Fibroblast of the aortic adventitia (primary cell): ENCODE results near the gene KLHL26. TPM values are rescaled to one million over a fixed set of nuclear protein-coding genes. Genes with fewer than 3 reads are reported as not detected.
A peak's percentile ranks its signal among the peaks of the same experiment; 100 is the strongest.

Experiments
- DNase-seq: peaks from one replicate; pipeline ENCODE4 v3.0.0-alpha.2; 2010; ENCODE audit warnings: low read depth
- H3K4me3 ChIP-seq: 2 replicates; pipeline ENCODE4 v1.5.1; 2011; ENCODE audit warnings: low read depth, mild to moderate bottlenecking, control low read depth, low read length, moderate library complexity
- total RNA-seq: library from RNA; depleted of rRNA; stranded (reverse); fragments of >200 nt; gene quantifications from 2 replicates; pipeline ENCODE4 v1.2.3, GENCODE V29; 2012; ENCODE audit warnings: low replicate concordance
- TF ChIP-seq, protein P1 (sequence below): IDR thresholded peaks from 2 replicates; pipeline ENCODE4 v1.5.1; 2011; ENCODE audit warnings: mild to moderate bottlenecking, low read length, control low read depth, inconsistent platforms; ENCODE audit not compliant: insufficient read depth

KLHL26 gene
- total RNA-seq, 1 donor, result 3.9 TPM

DNA sequence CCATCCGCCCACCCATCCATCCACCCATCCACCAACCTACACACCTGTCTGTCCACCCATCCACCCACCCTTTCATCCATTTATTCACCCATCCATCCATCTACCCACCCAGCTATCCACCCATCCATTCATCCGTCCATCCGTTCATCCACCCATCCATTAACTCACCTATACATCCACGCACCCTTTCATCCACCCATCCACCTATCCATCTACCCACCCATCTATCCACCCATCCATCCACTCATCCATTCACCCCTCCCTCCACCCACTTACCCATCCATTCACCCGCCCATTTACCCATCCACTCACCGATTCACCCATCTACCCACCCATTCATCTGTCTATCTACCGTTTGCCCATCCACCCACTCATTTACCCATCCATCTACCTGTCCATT lies 17.6 kb downstream of the KLHL26 start:
- TF ChIP-seq, protein P1, sequence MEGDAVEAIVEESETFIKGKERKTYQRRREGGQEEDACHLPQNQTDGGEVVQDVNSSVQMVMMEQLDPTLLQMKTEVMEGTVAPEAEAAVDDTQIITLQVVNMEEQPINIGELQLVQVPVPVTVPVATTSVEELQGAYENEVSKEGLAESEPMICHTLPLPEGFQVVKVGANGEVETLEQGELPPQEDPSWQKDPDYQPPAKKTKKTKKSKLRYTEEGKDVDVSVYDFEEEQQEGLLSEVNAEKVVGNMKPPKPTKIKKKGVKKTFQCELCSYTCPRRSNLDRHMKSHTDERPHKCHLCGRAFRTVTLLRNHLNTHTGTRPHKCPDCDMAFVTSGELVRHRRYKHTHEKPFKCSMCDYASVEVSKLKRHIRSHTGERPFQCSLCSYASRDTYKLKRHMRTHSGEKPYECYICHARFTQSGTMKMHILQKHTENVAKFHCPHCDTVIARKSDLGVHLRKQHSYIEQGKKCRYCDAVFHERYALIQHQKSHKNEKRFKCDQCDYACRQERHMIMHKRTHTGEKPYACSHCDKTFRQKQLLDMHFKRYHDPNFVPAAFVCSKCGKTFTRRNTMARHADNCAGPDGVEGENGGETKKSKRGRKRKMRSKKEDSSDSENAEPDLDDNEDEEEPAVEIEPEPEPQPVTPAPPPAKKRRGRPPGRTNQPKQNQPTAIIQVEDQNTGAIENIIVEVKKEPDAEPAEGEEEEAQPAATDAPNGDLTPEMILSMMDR, result no peak
- DNase-seq, result no peak
- H3K4me3 ChIP-seq, result no peak overlapping the region

DNA sequence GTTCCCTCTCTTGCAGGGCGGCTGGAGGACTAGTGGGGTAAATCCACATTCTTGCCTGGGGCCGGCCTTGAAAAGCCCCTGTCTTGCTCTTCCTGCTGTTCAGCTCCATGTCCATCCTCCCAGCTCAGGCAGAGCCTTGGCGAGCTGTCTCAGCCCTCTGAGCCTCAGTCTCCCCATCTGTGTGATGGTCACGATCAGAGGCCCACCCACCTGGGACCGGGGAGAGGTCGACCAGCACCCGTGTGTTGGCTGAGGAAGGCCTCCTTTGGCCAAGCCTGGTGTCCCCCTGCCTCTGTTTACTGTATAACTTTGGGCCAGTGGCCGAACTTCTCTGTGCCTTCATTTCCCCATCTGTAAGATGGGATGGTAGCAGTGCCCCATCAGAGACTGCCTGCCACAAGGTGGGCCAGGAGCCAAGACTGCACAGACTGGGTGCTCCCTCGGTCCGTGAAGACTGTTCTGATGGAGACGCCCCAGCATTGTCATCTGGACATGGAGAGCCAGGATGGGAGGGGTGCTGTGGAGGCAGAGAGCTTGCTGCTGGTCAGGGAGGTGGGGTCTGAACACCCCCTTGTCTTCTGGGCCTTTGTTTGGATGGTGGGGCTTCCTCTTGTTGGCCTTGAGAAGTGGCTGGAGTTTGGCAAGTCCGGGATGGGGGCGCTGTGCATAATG lies 18.5 kb downstream of the KLHL26 start:
- TF ChIP-seq, protein P1, result no peak
- no peak overlapping the region for H3K4me3 ChIP-seq
- DNase-seq, result no peak

DNA sequence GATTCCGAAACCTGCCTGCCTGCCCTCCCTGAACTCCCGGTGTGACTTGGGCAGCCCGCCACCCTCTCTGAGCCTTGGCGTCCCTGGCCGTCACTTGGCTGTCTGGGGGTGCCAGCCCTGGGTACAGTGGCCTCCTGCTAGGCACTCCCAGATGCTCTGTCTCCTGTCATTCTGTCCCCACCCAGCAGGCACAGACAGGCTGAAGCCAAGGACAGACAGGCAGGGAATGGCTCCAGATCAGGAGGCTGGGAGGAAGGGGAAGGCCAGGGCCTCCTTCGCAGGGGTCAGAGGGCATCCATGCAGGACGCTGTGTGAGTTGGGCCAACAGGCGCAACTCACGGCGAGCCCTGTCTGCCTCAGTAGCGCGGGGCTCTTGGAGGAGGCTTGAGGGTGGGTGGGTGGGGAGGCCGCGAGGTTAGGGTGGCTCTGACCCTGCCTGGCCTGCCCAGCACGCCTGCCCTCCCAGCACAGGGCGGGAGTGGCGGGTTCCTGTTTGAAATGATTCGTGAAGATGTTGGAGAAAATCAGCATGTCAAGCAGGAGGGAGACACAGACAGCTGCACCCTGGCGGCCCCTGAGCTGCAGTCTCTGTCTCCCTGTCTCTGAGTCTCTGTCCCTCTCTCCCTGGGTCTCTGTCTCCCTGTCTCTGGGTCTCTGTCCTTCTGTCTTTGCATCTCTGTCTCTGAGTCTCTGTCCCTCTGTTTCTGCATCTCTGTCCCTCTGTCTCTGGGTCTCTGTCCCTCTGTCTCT lies 19.7 kb downstream of the KLHL26 start:
- TF ChIP-seq, protein P1, result no peak
- no peak overlapping the region for H3K4me3 ChIP-seq
- DNase-seq, result no peak

DNA sequence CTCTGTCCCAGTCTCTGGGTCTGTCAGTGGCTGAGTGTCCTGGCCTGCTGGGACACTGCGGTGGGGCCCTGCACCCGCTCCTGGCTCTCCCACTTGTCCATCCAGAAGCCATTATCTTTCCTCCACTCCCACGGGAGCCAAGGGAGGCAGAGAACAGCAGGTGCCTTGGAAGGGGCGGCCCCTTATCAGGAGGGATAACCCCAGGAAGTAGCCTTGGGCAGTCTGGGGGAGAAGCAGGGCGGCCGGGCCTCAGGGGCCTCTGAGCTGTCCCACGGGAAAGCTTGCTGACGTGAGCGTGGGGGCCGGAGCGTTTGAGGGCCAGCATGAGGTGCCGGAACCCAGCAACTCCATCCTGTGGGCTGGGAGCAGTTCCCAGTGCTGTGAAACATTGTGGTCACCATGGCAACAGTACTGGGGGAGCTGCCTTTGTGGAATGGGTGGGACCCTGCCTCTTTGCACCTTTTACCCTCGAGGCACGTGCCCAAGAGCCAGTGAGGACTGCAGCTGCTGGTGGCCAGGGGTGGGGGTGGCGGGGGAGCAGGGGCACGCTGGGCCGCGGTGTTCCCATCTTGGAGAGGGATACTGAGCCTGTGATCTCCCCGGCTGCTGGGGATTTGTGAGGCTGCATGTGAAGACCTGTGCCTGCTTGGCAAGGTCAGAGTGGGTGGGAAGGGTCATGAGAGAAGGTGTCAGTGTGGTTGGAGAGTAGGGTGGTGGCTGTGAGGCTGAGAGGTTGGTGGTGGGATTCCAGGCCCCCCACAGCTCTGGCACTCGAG lies 20.9 kb downstream of the KLHL26 start:
- peak; percentile 81 for DNase-seq
- no peak overlapping the region for H3K4me3 ChIP-seq
- TF ChIP-seq, protein P1, result no peak

DNA sequence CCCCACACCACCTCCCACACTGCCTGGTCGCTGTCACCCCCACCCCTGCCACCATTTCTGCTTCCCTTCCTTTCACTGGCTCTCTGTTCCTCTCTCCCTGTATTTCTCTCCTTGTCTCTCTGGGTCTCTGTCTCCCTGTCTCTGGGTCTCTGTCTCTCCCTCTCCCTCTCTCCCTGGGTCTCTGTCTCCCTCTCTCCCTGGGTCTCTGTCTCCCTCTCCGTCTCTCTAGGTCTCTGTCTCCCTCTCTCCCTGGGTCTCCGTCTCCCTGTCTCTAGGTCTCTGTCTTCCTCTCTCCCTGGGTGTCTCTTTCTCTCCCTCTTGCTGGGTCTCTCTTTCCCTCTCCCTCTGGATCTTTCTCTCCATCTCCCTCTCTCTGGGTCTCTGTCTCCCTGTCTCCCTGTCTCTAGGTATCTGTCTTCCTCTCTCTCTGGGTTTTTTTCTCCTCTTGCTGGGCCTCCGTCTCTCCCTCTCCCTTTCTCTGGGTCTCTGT lies 21.6 kb downstream of the KLHL26 start:
- no peak overlapping the region for H3K4me3 ChIP-seq
- TF ChIP-seq, protein P1, result no peak
- DNase-seq, result no peak

DNA sequence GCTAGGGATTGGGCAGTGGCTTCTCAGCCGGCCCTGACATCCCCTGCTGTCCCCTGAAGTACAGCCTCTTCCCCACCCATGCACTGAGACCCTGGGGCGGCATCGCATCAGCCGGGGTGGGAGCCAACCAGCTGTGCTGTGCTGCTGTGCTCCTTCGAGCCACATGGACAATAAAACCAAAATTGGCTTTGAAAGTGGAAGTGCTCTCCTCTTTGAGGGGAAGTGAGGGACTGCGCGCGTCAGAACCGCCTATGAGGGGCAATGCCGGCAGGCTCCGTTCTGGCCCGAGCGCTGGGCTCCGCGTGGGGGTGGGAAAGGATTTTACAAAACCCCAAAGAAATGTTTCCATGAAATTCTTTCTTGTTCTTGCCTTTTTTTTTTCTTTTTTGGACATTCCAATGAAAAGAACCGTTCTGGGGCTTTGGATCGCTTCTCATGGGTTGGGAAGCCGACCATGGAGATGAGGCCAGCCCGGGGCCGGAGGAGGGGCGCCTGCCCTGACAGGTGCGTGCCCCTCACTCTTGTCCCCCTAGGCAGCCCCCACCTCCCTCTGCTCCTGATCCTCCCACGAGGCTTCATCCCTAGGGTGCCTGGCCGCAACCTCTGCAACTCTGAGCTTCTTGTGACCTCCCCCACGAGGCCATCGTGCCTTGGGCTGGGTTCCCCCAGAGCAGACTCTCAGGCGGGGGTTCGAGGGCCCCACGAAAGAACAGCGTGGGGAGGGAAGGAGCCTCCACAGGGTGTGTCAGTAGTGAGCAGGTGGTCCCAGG lies 22.6 kb downstream of the KLHL26 start:
- H3K4me3 ChIP-seq, result no peak overlapping the region
- peak; percentile 58 for DNase-seq
- TF ChIP-seq, protein P1, result no peak
